Head of caudate nucleus (tissue), 42 donors: ENCODE results near the gene APBB1.

Experiments
- DNase-seq, 42 donors: peaks; one replicate each; pipeline versions ENCODE4 v3.0.0 to v3.0.0-alpha.2; 2020 to 2021; ENCODE audit warnings: mixed read lengths in 7 of 42
- intact Hi-C: fragments of 100-400 bp; cut with DNase I; formaldehyde crosslinking; loops from one replicate; pipeline ENCODE4 v1.15.0; 2022

The APBB1 gene

DNA sequence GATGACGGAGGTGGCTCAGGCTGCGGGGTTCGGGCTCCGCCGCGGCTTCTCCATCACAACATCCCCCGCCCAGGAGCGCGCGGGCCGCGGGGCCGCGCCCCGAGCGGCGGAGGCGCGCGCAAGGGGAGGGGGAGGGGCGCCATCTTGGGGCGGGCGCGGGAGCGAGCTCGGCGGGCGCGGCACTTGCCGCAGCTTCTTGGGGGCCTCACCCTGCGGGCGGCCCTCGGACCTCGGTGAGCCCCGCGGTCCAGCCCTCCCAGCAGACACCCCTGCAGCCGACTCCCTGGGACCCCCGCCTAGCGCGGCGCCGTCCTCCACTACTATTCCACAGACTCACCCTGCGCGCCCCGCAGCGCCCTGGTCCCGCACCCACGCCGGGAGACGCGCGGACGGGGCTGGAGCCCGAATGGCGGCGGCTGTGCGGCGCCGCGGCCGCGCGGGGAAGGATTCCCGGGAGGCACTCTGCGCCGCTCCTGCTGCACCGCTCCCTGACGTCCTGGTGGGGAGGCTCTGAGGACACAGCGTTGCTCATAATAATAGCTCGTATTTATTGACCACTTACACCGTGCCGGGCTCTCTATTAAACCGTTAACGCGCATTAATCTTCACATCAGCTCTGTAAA lies at the start of gene APBB1:
Gene APBB1 (minus strand): TSS at position 86 of the 623 bp plus-strand sequence. CDS start 7,747 bp downstream, outside the sequence.
- intact Hi-C loops = no loop called here
- DNase-seq = peak; percentile 34 to 89 (median 80)

GRCh38 chr11:6459099-6459450 lies 40.2 kb upstream of the APBB1 start:
- intact Hi-C loops = no loop called here
- DNase-seq = no peak

DNA sequence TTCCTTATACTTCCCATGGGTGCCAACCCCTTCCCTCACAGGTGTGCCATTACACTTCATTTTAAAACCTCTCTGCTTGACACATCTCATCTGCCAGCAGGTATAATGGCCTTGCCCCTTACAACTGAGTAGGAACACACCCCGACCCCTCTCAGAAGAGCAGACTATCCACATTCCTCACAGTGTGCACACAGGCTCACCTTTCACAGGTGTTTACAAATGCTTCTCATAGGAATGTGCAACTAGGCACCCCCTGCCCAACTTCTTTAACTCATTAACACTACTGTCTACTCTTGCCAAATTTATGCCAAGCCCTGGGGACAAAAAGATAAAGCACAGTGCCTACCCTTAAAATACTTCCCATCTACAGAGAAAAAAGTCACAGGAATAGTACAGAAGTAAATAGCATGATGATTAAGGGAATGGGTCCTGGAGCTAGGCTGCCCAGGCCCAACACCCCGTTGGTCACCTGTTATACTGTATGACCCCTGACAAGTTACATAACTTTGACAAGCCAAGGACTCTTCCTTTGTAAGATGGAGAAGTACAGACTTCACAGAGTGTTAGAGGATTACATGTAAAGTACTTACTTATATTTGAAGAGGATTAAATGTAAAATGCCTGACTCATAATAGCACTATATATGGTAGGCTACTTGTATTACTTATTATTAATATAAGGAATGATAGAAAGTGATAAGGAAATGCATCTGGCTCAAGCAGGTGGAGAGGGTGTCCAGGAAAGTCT lies 39.6 kb upstream of the APBB1 start:
- no peak for DNase-seq
- intact Hi-C loops = no loop called here

DNA sequence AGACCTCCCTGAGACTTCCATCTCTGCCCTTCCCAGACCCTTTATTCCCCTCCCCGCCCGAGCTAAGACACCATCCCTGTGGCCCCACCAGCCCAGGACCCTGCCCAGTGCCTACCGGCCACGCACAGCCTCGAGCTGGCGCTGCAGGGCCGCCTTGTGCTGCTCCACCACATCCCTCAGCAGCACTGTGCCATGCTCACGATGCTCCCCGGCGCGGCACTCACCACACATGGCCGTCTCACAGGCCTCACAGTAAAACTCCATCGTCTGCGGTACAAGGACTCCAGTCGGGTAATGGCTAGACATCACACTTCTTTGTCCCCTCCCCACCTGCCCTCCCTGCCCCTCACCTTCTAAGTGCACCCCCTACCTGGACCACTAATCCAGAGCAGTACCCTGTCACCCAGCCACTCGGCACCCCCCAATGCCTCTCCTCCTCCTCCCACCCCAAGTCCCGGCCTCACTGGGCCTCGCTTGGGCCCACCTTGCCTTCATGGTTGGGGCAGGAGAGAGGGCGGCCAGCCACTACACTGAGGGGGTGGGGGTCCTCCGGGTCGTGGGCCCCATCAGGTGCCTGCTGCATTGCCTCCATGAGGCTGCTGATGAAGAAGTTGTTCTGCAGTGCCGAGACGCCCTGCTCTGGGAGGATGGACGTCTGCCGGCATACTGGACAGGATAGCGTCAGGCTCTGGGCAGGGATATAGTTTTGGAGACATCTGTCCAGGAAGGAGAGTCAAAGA lies 38.9 kb upstream of the APBB1 start:
- DNase-seq = no peak
- intact Hi-C loops = no loop called here

DNA sequence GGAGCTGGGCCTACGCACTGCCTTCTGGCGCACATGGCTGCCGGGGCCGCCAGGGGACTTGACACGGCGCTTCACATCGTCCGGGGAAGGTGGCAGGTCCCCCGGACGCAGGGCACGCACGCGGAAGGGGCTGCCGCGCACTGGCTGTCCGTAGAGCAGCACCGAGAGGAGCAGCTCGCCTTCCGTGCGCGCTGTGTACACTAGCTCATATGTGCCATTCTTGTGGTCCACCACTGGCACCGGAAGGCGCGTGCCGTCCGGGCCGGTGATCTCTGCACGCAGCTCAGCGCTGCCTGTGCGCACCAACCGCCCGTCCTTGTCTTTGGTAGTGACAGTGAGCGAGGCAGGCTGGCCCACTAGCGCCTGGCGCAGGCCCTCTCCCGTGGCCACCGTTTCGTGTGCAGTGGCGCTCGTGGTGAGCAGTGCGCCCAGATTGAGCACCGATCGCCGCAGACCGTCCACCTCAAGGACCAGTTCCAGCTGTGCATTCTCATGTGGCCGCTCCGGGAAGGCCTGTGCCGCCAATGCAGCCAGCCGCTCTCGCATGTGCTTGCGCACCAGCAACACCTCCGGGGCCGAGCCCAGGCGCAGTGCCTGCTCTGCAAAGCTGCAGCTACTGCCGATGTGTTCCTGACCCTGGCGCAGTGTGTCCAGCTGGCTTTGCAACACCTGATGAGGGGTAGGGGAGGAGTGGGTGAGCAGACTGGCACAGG lies 37.6 kb upstream of the APBB1 start:
- intact Hi-C loops = no loop called here
- DNase-seq = no peak

DNA sequence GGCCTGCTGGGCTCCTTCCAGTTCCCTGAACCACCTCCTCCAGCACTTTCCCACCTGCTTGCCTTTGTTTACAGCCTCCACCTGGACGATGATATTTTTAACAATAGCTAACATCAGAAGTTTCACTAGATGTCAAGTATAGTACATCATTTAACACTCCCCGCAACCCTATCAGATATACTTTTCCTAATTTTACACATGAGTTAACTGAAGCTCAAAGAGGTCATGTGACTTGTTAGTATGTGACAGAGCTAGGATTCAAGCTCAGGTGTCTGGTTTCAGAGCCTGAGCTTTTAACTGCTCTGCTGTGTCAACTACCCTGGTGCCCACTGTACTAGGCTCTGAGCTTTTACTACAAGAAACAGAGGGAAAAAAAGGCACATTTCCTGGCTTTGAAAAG lies 36.2 kb upstream of the APBB1 start:
- intact Hi-C loops = no loop called here
- no peak for DNase-seq

GRCh38 chr11:6453152-6453551 lies 34.3 kb upstream of the APBB1 start:
- intact Hi-C loops = no loop called here

DNA sequence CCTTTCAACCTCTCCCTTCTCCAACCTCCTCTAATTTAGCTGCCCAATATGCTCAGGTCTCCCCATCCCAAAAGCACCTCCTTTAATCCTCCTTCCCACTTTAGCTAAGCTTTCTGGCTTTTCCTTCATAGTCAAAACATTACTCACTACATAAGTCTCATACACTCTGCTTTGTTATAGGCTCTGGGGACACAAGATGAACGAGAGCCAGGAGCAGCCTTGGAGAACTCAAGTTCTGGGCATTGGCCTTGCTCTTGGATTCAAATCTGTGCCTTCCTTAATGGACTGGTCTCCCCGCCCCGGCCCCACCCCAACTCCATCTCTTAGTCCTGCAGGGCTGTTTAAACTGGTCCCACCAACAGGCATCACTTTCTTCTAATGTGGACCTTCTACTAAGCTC lies 33.3 kb upstream of the APBB1 start:
- intact Hi-C loops = no loop called here
- no peak for DNase-seq

More at GRCh38 chr11:6453152-6453551, 34.3 kb upstream of the APBB1 start:
- DNase-seq = no peak

GRCh38 chr11:6448574-6448973 lies 29.7 kb upstream of the APBB1 start:
- no peak for DNase-seq
- intact Hi-C loops = no loop called here

- peak; percentile 51 to 91 (median 78) for DNase-seq
- intact Hi-C loops = loop anchor here (2.0 kb wide), 1 partner anchor 65 kb away; no protein-coding TSS in a partner anchor
These were observed 24.5 kb upstream of the APBB1 start for GRCh38 chr11:6443269-6444003.

GRCh38 chr11:6442441-6442840 lies 23.5 kb upstream of the APBB1 start:
- no peak for DNase-seq
- intact Hi-C loops = loop anchor here (2.0 kb wide), 1 partner anchor 64 kb away; no protein-coding TSS in a partner anchor

GRCh38 chr11:6440906-6441358 lies 22.0 kb upstream of the APBB1 start, which contains the start of gene HPX:
Gene HPX, minus strand, starts transcription at chr11:6440987. Its CDS starts 24 bp downstream, at chr11:6440963.
- intact Hi-C loops = no loop called here
- DNase-seq = no peak

- intact Hi-C loops = no loop called here
- DNase-seq = peak; percentile 31 to 85 (median 65)
These were observed 20.2 kb upstream of the APBB1 start for GRCh38 chr11:6438979-6439571.

GRCh38 chr11:6437993-6438392 lies 19.1 kb upstream of the APBB1 start:
- intact Hi-C loops = no loop called here

DNA sequence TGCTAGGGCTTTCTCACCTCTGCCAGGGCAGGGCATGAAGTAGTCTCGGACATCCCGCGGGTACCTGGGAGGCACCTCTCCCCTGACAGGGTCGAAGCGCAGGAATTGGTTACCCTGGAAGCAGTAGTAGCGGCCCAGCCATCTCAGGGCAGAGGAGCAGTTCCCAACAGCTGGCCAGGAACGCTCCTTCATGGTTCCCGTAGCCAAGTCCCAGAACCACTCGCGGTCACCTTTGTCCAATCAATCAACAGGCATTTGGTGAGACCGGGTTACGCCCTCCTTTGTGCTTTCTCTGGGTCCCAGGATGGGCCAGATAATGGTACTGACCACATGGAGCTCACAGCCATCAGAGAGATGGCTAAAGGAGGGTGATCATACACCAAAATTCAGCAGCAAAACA lies 18.5 kb upstream of the APBB1 start:
- intact Hi-C loops = no loop called here
- DNase-seq = no peak

More at GRCh38 chr11:6437993-6438392, 19.1 kb upstream of the APBB1 start:
- DNase-seq = no peak

- intact Hi-C loops = no loop called here
- no peak for DNase-seq
These were observed 15.2 kb upstream of the APBB1 start for GRCh38 chr11:6433998-6434660.

DNA sequence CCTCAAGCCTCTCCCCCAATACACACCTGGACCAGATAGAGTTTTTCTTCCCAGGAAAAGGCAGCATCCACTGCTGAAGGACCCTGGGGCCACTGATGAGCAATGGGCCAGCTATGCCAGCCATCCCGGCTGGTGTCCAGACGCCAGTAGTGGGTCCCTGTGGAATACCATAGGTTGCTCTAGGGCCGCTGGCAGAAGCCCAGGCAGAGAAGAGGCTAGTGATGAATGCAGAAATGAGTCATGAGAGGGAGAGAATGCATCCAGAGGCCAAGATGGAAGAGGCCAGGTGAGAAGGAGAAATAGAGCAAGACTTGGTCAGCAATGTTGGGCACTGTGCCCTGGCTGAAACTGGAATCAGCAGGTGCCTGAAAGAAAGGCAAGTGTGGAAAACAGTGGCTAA lies 13.0 kb upstream of the APBB1 start:
- intact Hi-C loops = no loop called here
- no peak for DNase-seq

DNA sequence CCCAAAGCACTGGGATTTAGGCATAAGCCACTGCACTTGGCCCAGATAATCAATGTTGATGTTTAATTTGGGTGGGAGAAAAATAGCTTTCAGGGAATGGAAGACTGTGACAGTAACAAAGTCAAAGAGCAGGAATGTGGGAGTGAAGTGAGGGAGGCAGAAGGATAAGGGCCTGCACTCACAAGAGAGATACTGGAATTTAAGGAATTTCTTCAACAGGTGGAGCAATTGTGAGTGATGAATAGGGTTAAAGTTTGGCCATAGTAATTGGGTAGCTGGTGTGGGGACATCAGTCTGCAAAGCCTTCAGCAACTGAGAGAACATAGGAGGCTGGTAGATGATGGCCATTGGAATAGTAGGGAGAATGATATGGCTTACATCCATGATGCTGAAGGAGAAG lies 8.6 kb upstream of the APBB1 start:
- no peak for DNase-seq
- intact Hi-C loops = no loop called here
